GM19099 (cell line): ENCODE measurements around the gene CALN1.

Source experiments
- POLR2A ChIP-seq: IDR thresholded peaks from 3 replicates; pipeline ENCODE4 v1.6.1; 2011; ENCODE audit warnings: low read depth; ENCODE audit not compliant: insufficient read length; ENCODE audit errors: extremely low read depth

The CALN1 gene

GRCh38 chr7:72429316-72429715, 17.2 kb upstream of the CALN1 start:
- no peak for TF ChIP-seq POLR2A

DNA sequence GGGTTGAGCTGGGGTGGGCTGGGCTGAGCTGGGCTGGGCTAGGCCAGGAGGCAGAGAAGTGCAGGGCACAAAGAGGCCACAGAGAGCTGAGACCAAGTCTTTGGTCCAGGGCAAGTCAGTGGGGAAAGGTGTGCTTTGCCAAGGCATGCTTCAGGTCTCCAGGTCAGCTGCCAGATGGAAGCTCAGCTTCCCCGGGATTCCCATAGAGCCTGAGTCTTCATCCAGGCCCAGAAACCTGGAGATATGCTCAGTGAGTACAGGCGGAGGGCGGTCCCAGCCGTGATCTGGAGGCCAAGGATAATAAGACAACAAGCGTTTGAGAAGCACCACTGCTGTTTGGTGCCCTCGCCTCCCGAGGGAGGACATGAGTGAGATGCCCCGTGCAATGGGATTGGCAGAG, 4.7 kb upstream of the CALN1 start:
- no peak for TF ChIP-seq POLR2A

DNA sequence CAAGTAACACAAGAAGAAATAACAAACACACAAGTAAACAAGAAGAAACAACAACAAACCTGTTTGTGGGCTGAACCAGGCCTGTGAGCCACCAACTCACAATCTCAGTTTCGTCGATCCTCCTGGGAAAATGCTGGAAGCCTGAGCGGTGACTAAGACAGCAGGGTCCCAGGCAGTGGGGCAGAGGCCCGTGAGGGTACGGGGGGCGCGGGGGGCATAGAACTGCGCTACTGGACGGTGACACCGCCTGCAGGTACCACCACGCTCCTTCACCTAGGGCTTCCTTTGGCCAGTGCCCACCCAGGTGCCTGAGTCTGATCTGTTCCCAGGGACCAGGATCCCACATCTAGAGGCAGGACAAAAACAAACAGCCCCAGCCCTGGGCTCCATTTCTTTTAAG, 3.4 kb upstream of the CALN1 start:
- no peak for TF ChIP-seq POLR2A

GRCh38 chr7:72413886-72414285, 1.7 kb upstream of the CALN1 start:
- no peak for TF ChIP-seq POLR2A

GRCh38 chr7:72413290-72413689, 1.2 kb upstream of the CALN1 start:
- no peak for TF ChIP-seq POLR2A

DNA sequence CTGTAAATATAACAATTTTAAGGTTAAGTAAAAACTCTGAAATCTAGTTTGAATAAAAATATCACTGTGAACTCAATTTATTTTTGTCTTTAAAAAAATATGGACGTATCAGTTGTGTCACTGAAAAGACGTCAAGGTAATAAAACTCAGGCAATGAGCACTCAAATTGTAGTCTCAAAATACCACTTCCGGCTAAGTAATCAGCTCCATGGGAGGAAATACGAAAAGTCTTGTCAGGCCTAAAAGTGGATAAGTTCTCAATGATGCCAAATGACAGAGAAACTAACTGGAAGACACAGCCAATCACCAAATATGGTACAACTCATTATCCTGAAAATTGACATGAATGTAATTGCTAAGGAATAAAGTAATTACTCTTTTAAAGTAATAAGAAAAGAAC, 719 bp downstream of the CALN1 start:
- no peak for TF ChIP-seq POLR2A

DNA sequence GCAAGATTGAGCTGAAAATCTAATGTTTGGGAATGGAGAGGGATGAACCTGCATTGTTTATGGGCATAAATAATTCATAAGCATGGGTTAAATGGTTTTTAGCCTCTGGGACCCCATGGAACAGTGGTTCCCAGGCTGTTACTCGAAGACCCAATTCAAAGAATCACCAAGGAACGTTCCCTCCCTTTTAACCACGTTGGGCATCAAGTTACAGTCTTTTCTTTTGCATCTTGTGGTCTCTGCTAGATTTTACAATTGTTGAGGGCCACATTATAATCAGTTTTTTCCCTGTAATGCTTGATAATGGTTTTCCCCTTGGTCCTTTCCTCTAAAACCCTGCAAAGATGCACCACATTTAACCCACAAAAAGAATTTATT, 2.5 kb downstream of the CALN1 start:
- TF ChIP-seq POLR2A: no peak

DNA sequence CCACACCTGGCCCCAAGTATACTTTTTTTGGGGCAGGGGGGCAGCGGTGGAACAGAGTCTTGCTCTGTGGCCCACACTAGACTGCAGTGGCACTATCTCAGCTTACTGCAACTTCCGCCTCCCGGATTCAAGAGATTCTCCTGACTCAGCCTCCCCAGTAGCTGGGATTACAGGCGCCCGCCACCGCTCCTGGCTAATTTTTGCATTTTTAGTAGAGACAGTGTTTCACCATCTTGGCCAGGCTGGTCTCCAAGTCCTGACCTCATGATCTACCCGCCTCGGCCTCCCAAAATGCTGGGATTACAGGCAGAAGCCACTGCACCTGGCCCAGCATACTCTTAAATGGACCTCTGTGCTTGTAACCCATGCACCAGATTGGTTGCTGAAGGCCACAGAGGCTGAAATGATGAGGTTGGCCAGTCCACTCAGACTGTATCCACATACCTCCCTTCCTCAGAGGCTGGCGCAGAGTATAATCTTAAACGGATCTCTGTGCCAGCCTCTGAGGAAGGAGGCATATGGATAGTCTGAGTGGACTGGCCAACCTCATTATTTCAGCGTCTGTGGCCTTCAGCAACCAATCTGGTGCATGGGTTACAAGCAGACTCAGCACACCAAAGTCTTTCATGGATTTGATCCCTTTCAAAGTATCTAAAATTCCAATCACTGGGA, 3.0 kb downstream of the CALN1 start:
- no peak for TF ChIP-seq POLR2A

GRCh38 chr7:72406820-72407403, 5.2 kb downstream of the CALN1 start:
- no peak for TF ChIP-seq POLR2A

- TF ChIP-seq POLR2A: no peak
Observed at GRCh38 chr7:72405871-72406270, 6.3 kb downstream of the CALN1 start.

GRCh38 chr7:72405418-72405817, 6.7 kb downstream of the CALN1 start:
- no peak for TF ChIP-seq POLR2A

DNA sequence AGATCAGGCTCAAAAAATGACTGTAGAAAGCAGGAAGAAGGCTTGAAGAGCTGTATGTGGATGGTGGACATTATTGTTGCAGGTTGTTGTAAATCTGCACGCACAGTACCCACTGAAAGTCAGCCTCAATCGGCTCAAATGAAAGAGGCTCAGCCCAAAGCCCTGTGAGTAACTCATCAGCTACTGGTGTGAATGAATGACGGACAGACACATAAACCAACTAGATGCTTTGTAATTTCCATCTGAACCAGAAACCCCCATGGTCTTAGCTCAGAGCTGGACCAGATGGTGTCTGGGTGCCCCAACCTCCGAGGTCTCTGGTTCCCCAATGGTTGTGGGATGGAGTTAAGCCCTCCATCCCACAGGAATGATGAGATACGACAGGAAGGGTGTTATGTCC, 7.4 kb downstream of the CALN1 start:
- no peak for TF ChIP-seq POLR2A

DNA sequence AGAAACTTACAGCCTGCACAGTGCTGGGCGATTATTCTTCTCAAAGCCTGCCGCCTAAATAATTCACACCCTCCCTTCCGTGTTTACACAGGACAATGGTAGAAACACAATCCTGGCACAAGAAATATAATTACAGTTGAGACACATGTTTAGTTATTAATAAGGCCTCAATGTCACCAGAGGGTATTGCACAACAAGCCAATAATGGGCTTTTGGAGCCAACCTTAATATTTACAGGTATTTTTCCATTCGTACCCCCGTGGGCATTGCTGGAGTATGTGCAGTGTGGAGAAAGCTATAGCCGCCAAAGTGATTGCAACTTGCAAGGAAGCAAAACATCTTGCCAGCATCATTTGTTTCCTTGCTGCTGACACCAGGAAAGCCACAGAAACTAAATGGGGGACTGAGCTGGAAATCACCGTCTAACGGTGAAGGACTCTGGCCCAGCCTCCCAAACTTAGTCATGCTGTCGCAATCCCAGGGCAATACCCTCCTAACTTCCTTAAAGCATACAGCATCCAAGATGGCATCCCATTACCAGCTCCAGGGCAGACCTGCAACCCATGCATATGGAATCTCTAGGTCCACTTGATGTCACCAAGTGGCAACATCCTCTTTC, 8.6 kb downstream of the CALN1 start:
- no peak for TF ChIP-seq POLR2A

DNA sequence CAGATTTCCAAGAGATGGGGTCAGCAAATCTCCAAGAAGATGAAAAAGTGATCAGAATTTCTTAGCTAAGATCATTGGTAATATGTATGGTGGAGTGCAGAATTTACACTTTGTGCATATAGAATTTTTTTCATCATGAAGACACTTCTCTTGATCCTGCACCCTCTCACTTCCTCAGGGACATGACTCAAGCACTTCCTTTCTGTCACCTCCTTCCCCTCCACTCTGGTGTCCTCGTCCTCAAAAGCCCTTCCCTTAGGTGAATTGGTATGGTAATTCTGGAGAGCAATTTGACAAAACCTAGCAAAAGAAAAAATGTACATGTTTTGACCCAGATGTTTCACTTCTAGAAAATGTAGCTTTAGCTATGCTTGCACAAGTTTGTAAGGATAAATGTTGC, 18.1 kb downstream of the CALN1 start:
- no peak for TF ChIP-seq POLR2A

- no peak for TF ChIP-seq POLR2A
Observed at GRCh38 chr7:72391821-72392377, 20.2 kb downstream of the CALN1 start.

- no peak for TF ChIP-seq POLR2A
Observed at GRCh38 chr7:72386118-72386517, 26.0 kb downstream of the CALN1 start.
